Embryonic facial prominence (tissue), 1 donor: ENCODE results near the gene SPP1.
"Not testable (repeated sequence)": the region's sequence is repeated elsewhere in the genome, so short reads cannot be mapped to it uniquely, and the experiment has no call there.

Source experiments
- DNase-seq: peaks from one replicate; pipeline ENCODE4 v3.0.0-alpha.2; 2016; ENCODE audit errors: extremely low spot score

The SPP1 gene

GRCh38 chr4:87975466-87975865 is at the start of gene SPP1:
TSS of gene SPP1 (plus strand) at chr4:87975714. CDS start at chr4:87976896, 1,182 bp downstream.
- DNase-seq: no peak

GRCh38 chr4:87926554-87927098 is 48.9 kb upstream of the SPP1 start:
- no peak for DNase-seq

GRCh38 chr4:87930629-87931028 is 44.9 kb upstream of the SPP1 start:
- no peak for DNase-seq

GRCh38 chr4:87931932-87932331 is 43.6 kb upstream of the SPP1 start:
- DNase-seq: no peak

- no peak for DNase-seq
These were observed 42.8 kb upstream of the SPP1 start for GRCh38 chr4:87932718-87933141.

- no peak for DNase-seq
These were observed 42.2 kb upstream of the SPP1 start for GRCh38 chr4:87933337-87933736.

- no peak for DNase-seq
These were observed 41.3 kb upstream of the SPP1 start for GRCh38 chr4:87934157-87934704.

GRCh38 chr4:87934973-87935372 is 40.5 kb upstream of the SPP1 start:
- no peak for DNase-seq

GRCh38 chr4:87935954-87936353 is 39.6 kb upstream of the SPP1 start:
- DNase-seq: not testable (repeated sequence)

GRCh38 chr4:87937523-87937922 is 38.0 kb upstream of the SPP1 start:
- DNase-seq: no peak

- DNase-seq: no peak
These were observed 36.8 kb upstream of the SPP1 start for GRCh38 chr4:87938746-87939145.

GRCh38 chr4:87939978-87940690 is 35.4 kb upstream of the SPP1 start:
- DNase-seq: no peak

GRCh38 chr4:87940809-87941208 is 34.7 kb upstream of the SPP1 start:
- DNase-seq: not testable (repeated sequence)

GRCh38 chr4:87941537-87942392 is 33.7 kb upstream of the SPP1 start:
- no peak for DNase-seq

- DNase-seq: no peak
These were observed 31.8 kb upstream of the SPP1 start for GRCh38 chr4:87943660-87944149.

GRCh38 chr4:87944967-87945366 is 30.5 kb upstream of the SPP1 start:
- no peak for DNase-seq

GRCh38 chr4:87946766-87947165 is 28.7 kb upstream of the SPP1 start:
- no peak for DNase-seq

- no peak for DNase-seq
These were observed 27.9 kb upstream of the SPP1 start for GRCh38 chr4:87947381-87948160.

GRCh38 chr4:87949961-87950360 is 25.6 kb upstream of the SPP1 start:
- DNase-seq: no peak

GRCh38 chr4:87950493-87950892 is 25.0 kb upstream of the SPP1 start:
- no peak for DNase-seq

- no peak for DNase-seq
These were observed 24.5 kb upstream of the SPP1 start for GRCh38 chr4:87950936-87951511.
